Measurements from ENCODE around the gene NCF2. TPM values are rescaled to one million over a fixed set of nuclear protein-coding genes. Genes with fewer than 3 reads are reported as not detected.
A peak's percentile ranks its signal among the peaks of the same experiment; 100 is the strongest.

NCF2 gene
- total RNA-seq, 2 experiments from 2014 or later: 14.0 to 14.3 TPM

DNA sequence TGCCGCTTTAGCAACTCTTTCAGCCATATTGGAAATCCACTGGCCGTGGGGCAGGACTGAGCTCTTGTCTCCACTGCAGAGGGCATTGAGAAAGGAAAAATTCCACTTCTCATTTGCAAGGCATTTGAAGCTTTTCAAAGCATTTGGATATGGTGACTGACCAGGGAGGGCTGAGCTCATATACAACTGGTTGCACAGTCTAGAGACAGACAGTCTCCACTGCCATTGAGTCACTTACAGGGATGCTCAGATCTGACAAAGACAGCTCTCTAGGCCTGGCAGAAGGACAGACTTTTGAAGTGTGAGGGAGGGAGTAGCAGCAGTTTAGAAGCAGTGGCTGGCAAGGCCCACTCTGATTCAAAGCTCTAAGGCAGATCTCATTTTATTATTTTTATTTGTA is 24.2 kb downstream of the NCF2 start:
- no peak for DNase-seq
- peaks cover 10% of the 10 kb centered on the region for H3K27me3 Mint-ChIP-seq (ENCODE audit: low read depth)
- H3K9me3 Mint-ChIP-seq: no peaks in the 10 kb centered on the region
- no peak overlapping the region for H3K27ac Mint-ChIP-seq
- H3K36me3 Mint-ChIP-seq (ENCODE audit: low read depth): peaks cover 3% of the 10 kb centered on the region
- CTCF ChIA-PET: interaction anchor here (0.6 kb wide), 1 partner anchor 12 kb away, joined by 3 read pairs; no protein-coding TSS in a partner anchor
- peaks cover 19% of the 10 kb centered on the region for H3K4me1 Mint-ChIP-seq (ENCODE audit: low read depth)
- intact Hi-C loops (cut with micrococcal nuclease): loop anchor here (10.0 kb wide), 1 partner anchor 349 kb away; no protein-coding TSS in a partner anchor
- no peak overlapping the region for H3K4me3 Mint-ChIP-seq

DNA sequence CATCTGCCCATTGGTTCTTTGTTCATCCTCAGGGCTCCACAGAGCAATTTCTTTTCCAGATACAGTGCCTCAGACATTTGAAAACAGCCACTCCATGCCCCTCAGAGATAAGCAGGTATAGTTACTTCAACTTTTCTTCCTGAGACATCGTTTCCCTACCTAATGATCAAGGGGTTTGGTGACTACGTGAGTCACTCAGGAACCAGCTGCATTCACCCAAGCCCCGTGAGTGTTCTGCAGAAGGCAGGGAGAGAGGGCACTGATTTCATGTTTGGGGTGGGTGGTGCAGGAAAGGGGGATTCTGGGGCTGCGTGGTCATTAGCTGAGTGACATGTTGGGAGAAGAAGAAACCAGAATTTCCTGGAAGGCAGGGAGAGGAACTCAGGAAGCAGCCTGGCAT is 25.0 kb downstream of the NCF2 start:
- no peak for DNase-seq
- peaks cover 6% of the 10 kb centered on the region for H3K27me3 Mint-ChIP-seq (ENCODE audit: low read depth)
- intact Hi-C loops (cut with micrococcal nuclease): loop anchor here (10.0 kb wide), 1 partner anchor 350 kb away; no protein-coding TSS in a partner anchor
- H3K36me3 Mint-ChIP-seq (ENCODE audit: low read depth): peaks cover 3% of the 10 kb centered on the region
- CTCF ChIA-PET: interaction anchor here (1.0 kb wide), 1 partner anchor 21 kb away, joined by 3 read pairs; no protein-coding TSS in a partner anchor
- H3K4me1 Mint-ChIP-seq (ENCODE audit: low read depth): peaks cover 19% of the 10 kb centered on the region
- H3K4me3 Mint-ChIP-seq: no peak overlapping the region
- no peak overlapping the region for H3K27ac Mint-ChIP-seq
- no peaks in the 10 kb centered on the region for H3K9me3 Mint-ChIP-seq

DNA sequence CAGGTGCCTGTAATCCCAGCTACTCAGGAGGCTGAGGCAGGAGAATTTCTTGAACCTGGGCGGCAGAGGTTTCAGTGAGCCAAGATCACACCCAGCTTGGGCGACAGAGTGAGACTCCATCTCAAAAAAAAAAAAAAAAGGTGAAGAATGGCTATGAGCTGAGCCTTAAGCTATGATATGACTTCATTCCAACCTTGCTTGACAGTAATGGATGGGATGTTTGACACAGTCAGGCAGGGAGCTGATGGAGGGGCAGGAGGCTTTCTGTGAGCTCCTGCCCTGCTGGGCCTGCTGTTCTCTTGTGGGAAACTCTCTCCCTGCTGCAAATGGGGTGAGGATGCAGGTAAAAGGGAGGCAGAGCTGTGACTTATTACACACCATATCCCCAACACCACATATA is 27.6 kb downstream of the NCF2 start:
- intact Hi-C loops (cut with micrococcal nuclease): loop anchor here (10.0 kb wide), 1 partner anchor 352 kb away; no protein-coding TSS in a partner anchor
- H3K36me3 Mint-ChIP-seq (ENCODE audit: low read depth): peaks cover 1% of the 10 kb centered on the region
- no peak for DNase-seq
- CTCF ChIA-PET: interaction anchor here (0.6 to 1.2 kb wide), 2 partner anchors 17 to 522 kb away, joined by 3 to 5 read pairs; no protein-coding TSS in a partner anchor
- no peak overlapping the region for H3K4me3 Mint-ChIP-seq
- no peak overlapping the region for H3K27ac Mint-ChIP-seq
- H3K4me1 Mint-ChIP-seq (ENCODE audit: low read depth): peaks cover 5% of the 10 kb centered on the region
- H3K9me3 Mint-ChIP-seq: no peaks in the 10 kb centered on the region
- H3K27me3 Mint-ChIP-seq (ENCODE audit: low read depth): peaks cover 5% of the 10 kb centered on the region

DNA sequence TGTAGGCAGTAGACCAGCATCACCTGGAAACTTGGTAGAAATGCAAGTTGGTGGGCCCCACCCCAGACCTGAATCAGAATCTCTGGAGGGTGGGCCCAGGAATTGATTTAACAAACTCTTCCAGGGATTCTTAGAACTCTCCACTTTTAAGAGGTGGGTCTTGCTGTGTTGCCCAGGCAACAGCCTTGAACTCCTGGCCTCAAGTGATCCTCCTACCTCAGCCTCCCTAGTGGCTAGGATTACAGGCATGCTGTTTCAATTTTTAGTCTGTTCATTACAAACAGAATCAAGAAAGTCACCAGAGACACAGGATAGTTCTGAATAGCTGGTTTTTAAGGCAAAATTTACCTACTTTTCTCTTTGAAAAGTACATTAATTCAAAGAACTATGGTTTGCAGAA is 31.2 kb downstream of the NCF2 start:
- Mint-ChIP-seq H3K36me3 (ENCODE audit: low read depth) (peaks cover 8% of the 10 kb centered on the region), H3K27ac (no peak overlapping the region), H3K4me3 (no peak overlapping the region), H3K9me3 (no peaks in the 10 kb centered on the region), H3K4me1 (ENCODE audit: low read depth) (no peaks in the 10 kb centered on the region), H3K27me3 (ENCODE audit: low read depth) (no peaks in the 10 kb centered on the region)
- DNase-seq: no peak
- intact Hi-C loops (cut with micrococcal nuclease): no loop called here
- CTCF ChIA-PET: no interaction called here

DNA sequence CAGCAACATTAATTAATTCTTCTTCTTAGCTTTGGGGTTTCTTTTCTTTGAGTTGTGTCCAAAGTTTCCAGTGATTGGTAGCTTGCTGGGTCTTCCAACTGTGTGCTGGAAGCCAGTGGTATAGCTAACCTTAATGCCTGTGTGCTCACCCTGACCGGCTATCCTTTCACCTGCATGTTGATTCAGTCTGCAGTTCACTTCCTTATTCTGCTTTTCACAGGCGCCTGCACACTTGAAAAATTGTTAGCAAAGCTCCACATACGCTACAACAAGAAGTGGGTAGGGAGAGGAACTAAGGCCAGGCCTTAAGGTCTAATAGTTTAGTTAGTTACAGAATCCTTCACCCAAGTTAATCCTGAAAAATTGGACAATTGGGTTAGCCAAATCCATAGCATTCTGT is 35.7 kb downstream of the NCF2 start:
- H3K36me3 Mint-ChIP-seq (ENCODE audit: low read depth): peaks cover 24% of the 10 kb centered on the region
- CTCF ChIA-PET: interaction anchor here (0.6 to 1.5 kb wide), 2 partner anchors 8 to 86 kb away, joined by 3 to 4 read pairs; no protein-coding TSS in a partner anchor
- H3K4me1 Mint-ChIP-seq (ENCODE audit: low read depth): peaks cover 2% of the 10 kb centered on the region
- H3K9me3 Mint-ChIP-seq: no peaks in the 10 kb centered on the region
- no peak overlapping the region for H3K4me3 Mint-ChIP-seq
- H3K27me3 Mint-ChIP-seq (ENCODE audit: low read depth): no peaks in the 10 kb centered on the region
- no peak for DNase-seq
- intact Hi-C loops (cut with micrococcal nuclease): no loop called here
- no peak overlapping the region for H3K27ac Mint-ChIP-seq

DNA sequence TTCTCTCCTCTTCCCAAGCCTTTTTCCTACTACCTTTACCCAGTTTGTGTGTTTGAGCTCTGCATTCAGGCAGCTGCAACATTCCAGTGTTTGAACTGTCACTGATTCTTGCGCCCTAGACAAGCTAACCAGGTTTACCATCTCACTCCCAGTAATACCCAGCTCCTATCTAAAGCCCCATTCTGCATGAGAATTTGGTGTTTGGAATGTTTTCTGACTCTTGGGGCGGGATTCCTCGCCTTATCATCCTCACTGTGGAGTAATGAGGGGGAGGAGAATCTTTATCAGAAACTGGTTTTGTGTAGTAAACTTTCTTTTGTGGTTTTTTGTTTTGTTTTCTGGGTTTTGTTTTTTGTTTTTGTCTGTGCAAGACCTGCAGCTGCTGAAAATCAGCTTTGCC is 36.5 kb downstream of the NCF2 start:
- intact Hi-C loops (cut with micrococcal nuclease): no loop called here
- Mint-ChIP-seq H3K9me3 (no peaks in the 10 kb centered on the region), H3K27ac (peak overlapping the region; percentile 64), H3K36me3 (ENCODE audit: low read depth) (peaks cover 23% of the 10 kb centered on the region), H3K4me1 (ENCODE audit: low read depth) (peaks cover 2% of the 10 kb centered on the region), H3K27me3 (ENCODE audit: low read depth) (no peaks in the 10 kb centered on the region), H3K4me3 (no peak overlapping the region)
- DNase-seq: no peak
- CTCF ChIA-PET: interaction anchor here (0.6 kb wide), 1 partner anchor 12 kb away, joined by 3 read pairs; no protein-coding TSS in a partner anchor

DNA sequence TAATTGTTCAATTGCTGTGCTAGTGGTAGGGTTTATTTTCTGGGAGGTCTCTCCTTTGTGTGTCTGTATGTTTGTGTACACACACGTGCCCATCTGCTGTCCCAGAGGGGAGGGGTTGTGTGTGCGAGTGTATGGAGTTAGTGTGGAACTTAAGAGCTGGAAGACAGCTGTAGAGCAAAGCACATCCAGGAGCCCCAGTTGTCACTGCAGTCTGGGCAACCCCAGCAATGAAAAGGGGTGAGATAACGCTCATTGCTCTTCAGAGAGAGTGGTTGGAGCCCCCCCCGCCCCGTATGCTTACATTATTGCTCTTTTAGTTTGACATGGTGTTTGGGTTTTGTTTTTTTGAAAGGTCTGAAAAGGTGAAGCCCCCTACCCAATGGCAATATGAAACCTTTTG is 36.9 kb downstream of the NCF2 start:
- no peaks in the 10 kb centered on the region for H3K9me3 Mint-ChIP-seq
- H3K4me1 Mint-ChIP-seq (ENCODE audit: low read depth): peaks cover 2% of the 10 kb centered on the region
- peaks cover 23% of the 10 kb centered on the region for H3K36me3 Mint-ChIP-seq (ENCODE audit: low read depth)
- CTCF ChIA-PET: no interaction called here
- DNase-seq: no peak
- peak overlapping the region; percentile 64 for H3K27ac Mint-ChIP-seq
- intact Hi-C loops (cut with micrococcal nuclease): no loop called here
- H3K27me3 Mint-ChIP-seq (ENCODE audit: low read depth): no peaks in the 10 kb centered on the region
- no peak overlapping the region for H3K4me3 Mint-ChIP-seq

DNA sequence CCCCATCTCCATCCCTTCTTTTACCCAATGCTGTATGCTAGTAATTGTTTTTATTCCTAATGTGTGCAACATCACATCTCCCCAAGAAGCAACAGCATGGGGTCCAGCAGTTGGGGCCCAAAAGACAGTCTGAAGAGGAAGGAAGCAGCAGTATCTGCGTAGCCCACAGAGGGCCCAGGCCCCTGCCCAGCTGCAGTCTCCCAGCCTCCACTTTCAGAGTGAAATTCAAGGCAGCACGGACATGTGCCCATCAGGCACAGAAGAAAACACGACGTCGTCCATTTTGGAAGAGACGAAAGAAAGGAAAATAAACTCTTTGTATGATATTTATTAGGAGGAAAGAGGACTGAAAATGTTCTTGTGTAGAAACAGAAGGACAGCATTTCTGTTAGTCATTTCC is 37.4 kb downstream of the NCF2 start:
- Mint-ChIP-seq H3K4me3 (no peak overlapping the region), H3K27me3 (ENCODE audit: low read depth) (no peaks in the 10 kb centered on the region), H3K36me3 (ENCODE audit: low read depth) (peaks cover 23% of the 10 kb centered on the region), H3K9me3 (no peaks in the 10 kb centered on the region), H3K27ac (peak overlapping the region; percentile 31), H3K4me1 (ENCODE audit: low read depth) (peaks cover 2% of the 10 kb centered on the region)
- intact Hi-C loops (cut with micrococcal nuclease): no loop called here
- no peak for DNase-seq
- CTCF ChIA-PET: no interaction called here

DNA sequence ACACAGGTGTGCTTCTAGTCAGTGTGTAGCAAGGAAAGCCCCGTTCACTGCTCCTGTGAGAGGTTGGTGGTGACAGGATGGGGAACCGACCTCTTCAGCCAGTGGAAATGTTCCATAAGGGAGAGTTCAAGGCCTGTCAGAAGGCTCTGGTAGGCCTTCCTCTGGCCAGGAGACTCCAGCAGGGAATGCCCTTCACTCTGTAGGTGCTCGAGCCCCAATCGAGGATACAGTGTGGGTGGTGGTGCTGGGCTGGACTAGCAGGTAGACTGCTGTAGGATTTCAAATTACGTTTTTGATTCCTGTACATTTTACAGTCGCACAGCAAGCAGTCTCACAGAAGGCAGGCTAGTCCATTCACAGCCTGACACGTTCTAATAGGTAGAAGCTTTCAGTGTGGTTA is 37.8 kb downstream of the NCF2 start:
- Mint-ChIP-seq H3K27me3 (ENCODE audit: low read depth) (no peaks in the 10 kb centered on the region), H3K36me3 (ENCODE audit: low read depth) (peaks cover 23% of the 10 kb centered on the region), H3K9me3 (no peaks in the 10 kb centered on the region), H3K4me3 (no peak overlapping the region), H3K4me1 (ENCODE audit: low read depth) (peaks cover 2% of the 10 kb centered on the region), H3K27ac (no peak overlapping the region)
- intact Hi-C loops (cut with micrococcal nuclease): no loop called here
- CTCF ChIA-PET: no interaction called here
- DNase-seq: no peak

DNA sequence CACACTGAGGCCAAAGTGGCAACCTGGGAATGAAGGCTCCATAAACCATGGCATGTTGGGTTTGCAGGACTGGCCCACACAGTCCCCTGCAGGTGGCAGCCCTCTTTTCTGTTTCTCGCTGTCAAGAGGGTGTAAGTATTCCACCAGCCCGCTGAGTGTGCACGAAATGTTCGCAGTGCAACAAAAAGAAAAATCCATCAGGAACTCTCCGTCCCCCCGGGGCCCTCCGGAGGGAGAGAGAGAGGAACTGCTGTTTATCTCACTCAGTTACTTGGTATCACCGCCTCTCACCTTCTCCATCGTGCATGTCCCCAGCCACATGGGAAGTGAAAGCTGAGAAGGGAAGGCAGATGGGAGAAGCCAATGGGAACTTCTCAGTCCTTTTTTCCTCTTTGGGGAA is 38.3 kb downstream of the NCF2 start:
- intact Hi-C loops (cut with micrococcal nuclease): no loop called here
- Mint-ChIP-seq H3K9me3 (no peaks in the 10 kb centered on the region), H3K27ac (no peak overlapping the region), H3K4me3 (no peak overlapping the region), H3K36me3 (ENCODE audit: low read depth) (peaks cover 28% of the 10 kb centered on the region), H3K4me1 (ENCODE audit: low read depth) (peaks cover 2% of the 10 kb centered on the region), H3K27me3 (ENCODE audit: low read depth) (no peaks in the 10 kb centered on the region)
- CTCF ChIA-PET: no interaction called here
- no peak for DNase-seq

DNA sequence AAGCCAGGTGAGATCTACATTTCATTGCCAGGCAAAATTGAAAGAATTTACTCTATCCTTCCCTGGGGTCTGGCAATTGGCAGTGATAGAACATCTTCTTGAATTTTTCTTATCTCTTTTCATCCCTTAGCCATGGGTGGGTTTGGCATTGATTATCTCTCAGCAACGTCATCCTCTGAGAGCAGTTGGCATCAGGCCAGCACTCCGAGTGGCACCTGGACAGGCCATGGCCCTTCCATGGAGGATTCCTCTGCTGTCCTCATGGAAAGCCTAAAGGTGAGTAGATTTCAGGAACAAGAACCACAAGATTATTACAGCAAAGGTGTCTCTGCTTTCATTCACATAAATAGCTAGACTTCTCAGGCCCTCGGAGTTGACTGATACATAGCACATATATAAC is 39.3 kb downstream of the NCF2 start:
- peak overlapping the region; percentile 7 for H3K27ac Mint-ChIP-seq
- no peak overlapping the region for H3K4me3 Mint-ChIP-seq
- no peaks in the 10 kb centered on the region for H3K27me3 Mint-ChIP-seq (ENCODE audit: low read depth)
- peaks cover 25% of the 10 kb centered on the region for H3K36me3 Mint-ChIP-seq (ENCODE audit: low read depth)
- CTCF ChIA-PET: no interaction called here
- peaks cover 2% of the 10 kb centered on the region for H3K4me1 Mint-ChIP-seq (ENCODE audit: low read depth)
- H3K9me3 Mint-ChIP-seq: no peaks in the 10 kb centered on the region
- intact Hi-C loops (cut with micrococcal nuclease): no loop called here
- DNase-seq: no peak

DNA sequence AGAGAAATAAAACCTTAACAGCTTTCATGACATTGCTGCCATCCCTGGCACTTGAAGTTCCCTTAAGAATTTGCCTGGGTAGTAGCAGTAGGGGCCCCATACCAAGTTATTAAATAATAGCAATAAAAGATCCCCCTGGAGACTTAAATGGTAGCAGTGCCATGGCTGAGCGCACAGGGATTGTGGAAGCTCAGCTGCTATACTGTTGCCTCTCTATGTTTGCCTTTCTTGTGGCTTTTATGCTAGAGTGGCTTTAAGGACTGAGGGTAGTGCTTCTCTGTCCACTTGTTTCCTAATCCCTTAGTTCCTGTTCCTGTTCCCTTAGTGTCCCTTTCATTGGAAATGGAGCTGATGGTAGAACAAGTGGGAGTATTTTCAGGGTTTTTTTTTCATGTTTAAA is 42.1 kb downstream of the NCF2 start:
- Mint-ChIP-seq H3K27ac (no peak overlapping the region), H3K9me3 (no peaks in the 10 kb centered on the region), H3K36me3 (ENCODE audit: low read depth) (peaks cover 30% of the 10 kb centered on the region), H3K4me1 (ENCODE audit: low read depth) (peaks cover 2% of the 10 kb centered on the region), H3K4me3 (no peak overlapping the region), H3K27me3 (ENCODE audit: low read depth) (no peaks in the 10 kb centered on the region)
- no peak for DNase-seq
- intact Hi-C loops (cut with micrococcal nuclease): loop anchor here (10.0 kb wide), 1 partner anchor 583 kb away; no protein-coding TSS in a partner anchor
- CTCF ChIA-PET: interaction anchor here (0.6 kb wide), 1 partner anchor 30 kb away, joined by 3 read pairs; no protein-coding TSS in a partner anchor

DNA sequence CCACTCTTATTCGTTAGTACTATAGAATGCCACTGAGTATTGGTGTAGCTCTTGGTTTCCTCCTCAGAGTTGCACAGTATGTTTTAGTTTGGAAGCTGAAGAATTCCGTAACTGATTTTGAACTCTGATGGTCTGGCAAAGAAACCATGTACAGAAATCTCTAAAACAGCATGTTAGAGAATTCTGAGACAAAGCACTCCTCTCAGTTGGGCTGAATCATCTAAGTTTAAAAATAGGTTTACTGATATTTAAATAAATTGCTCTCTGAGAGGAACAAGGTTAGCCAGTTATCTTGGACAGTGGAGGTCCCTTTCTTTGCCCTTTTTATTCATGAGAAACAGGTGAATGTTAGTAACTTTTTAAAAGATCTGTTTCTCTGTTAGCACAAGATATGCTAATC is 43.8 kb downstream of the NCF2 start:
- H3K27ac Mint-ChIP-seq: no peak overlapping the region
- no peaks in the 10 kb centered on the region for H3K27me3 Mint-ChIP-seq (ENCODE audit: low read depth)
- intact Hi-C loops (cut with micrococcal nuclease): loop anchor here (10.0 kb wide), 1 partner anchor 582 kb away; no protein-coding TSS in a partner anchor
- peaks cover 35% of the 10 kb centered on the region for H3K36me3 Mint-ChIP-seq (ENCODE audit: low read depth)
- peaks cover 2% of the 10 kb centered on the region for H3K4me1 Mint-ChIP-seq (ENCODE audit: low read depth)
- DNase-seq: no peak
- CTCF ChIA-PET: interaction anchor here (1.3 kb wide), 1 partner anchor 8 kb away, joined by 3 read pairs; no protein-coding TSS in a partner anchor
- no peak overlapping the region for H3K4me3 Mint-ChIP-seq
- no peaks in the 10 kb centered on the region for H3K9me3 Mint-ChIP-seq
